GM12872 (cell line): Measurements from ENCODE around the gene CYP17A1.

Experiments used
- TF ChIP-seq, protein P1 (sequence below): IDR thresholded peaks from 3 replicates; pipeline ENCODE4 v1.5.1; 2011; ENCODE audit warnings: low read depth, mild to moderate bottlenecking, low read length, moderate library complexity; ENCODE audit not compliant: insufficient read depth

Gene CYP17A1

DNA sequence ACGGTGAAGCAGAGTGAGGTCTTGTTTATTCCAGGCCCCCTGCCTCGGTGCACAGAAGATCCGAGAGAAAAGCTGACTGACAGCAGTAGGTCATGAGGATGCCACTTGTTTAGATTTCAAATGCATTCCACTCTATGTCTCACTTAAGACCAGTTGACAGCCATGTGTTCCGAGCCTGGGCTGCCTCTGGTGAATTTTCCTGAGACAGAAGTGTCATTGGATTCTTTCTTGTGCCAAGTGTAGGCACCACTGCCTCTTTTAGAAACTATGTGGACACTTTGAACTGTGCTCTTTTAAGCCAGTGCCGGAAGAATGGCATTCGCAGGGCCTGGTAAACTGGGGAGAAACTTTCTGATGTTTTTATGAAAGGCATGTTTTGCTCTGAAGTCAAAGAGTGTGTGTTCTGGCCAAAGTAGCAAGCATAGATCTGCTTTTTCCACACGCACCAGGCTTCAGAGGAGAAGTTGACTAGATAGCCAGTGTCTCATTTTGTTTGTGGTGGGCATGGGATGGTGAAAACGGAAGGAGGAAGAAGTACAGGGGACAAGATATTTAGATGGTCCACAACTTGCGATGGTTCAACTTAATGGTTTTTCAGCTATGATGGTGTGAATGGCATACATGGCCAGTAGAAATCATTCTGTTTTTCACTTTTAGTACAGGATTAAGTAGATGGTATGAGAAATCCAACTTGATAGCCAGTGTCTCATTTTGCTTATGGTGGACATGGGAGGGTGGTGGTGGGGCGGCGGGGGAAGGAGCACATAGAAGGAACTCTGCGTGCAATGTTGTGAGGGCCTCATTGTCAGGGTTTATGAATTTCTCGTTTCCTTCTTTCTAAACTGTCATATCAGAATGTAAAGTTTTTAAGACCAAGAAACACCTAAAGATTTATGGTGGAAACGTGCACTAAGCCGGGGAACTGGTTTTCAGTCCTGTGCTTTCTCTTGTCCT lies 41.5 kb downstream of the CYP17A1 start:
- TF ChIP-seq, protein P1, sequence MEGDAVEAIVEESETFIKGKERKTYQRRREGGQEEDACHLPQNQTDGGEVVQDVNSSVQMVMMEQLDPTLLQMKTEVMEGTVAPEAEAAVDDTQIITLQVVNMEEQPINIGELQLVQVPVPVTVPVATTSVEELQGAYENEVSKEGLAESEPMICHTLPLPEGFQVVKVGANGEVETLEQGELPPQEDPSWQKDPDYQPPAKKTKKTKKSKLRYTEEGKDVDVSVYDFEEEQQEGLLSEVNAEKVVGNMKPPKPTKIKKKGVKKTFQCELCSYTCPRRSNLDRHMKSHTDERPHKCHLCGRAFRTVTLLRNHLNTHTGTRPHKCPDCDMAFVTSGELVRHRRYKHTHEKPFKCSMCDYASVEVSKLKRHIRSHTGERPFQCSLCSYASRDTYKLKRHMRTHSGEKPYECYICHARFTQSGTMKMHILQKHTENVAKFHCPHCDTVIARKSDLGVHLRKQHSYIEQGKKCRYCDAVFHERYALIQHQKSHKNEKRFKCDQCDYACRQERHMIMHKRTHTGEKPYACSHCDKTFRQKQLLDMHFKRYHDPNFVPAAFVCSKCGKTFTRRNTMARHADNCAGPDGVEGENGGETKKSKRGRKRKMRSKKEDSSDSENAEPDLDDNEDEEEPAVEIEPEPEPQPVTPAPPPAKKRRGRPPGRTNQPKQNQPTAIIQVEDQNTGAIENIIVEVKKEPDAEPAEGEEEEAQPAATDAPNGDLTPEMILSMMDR = no peak

DNA sequence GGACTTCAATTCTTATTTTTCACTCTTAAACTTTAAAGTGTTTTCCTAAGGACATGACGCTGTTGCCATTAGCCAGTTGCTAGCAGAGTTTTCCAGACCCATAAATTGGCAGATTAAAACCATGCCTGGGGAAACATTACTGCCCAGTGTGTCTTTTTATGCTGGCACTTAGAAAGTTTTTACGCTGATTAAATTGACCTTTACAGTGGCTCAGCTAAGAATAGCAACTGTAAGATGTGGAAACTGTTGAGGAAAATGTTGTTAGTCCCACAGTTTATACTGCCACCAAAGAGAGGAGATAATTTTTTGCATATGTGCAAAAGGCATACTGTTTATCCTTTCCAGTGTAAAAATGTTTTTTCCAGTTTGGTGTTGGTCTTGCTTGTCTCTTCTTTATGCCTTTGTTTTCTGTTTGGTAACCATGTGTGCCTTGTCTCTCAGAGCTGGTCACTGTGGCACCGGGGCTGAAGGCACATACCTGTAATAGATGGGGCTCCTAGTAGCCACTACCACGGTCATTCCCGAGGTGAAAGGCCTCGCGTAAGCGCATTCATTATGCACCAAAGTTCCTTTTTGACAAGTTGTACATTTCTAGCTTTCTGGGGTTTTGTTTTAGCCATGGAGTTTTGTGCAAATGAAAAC lies 45.3 kb downstream of the CYP17A1 start:
- TF ChIP-seq, protein P1 = no peak

DNA sequence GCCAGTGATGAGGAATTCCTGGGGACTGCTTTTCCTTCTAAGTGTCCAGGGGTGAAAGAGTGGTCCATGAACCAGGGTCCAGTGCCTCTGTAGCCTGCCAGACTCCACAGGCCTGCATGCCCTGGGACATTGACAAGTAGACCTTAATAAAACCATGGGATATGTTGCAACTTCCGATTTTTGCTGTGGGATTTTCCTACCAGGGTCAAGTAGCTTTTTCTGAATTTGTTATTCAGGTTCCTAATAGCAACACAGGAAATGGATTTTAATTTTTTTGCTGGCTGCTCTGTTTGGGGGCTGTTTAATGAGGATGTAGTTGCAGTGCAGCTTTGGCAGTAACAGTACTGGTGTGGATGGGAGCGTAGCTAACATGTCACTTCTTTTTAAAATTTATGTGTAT lies 51.4 kb downstream of the CYP17A1 start:
- TF ChIP-seq, protein P1 = no peak

DNA sequence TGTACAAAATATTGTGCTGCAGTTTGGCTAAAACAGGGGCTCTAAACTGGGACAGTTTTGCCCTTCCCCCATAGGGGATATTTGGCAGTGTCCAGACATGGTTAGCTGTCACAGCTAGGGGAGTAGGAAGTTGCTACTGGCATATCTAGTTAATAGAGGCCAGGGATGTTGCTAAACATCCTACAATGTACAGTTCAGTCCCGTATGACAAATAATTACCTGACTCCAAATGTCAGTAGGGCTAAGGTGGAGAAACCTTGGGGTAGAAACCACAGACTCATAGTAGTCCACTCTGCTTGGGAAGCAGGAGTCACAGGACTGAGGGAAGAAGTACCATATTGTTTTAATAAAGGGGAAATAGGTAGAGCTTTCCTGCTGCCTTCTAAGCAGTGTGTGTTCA lies 53.6 kb downstream of the CYP17A1 start:
- TF ChIP-seq, protein P1 = no peak

DNA sequence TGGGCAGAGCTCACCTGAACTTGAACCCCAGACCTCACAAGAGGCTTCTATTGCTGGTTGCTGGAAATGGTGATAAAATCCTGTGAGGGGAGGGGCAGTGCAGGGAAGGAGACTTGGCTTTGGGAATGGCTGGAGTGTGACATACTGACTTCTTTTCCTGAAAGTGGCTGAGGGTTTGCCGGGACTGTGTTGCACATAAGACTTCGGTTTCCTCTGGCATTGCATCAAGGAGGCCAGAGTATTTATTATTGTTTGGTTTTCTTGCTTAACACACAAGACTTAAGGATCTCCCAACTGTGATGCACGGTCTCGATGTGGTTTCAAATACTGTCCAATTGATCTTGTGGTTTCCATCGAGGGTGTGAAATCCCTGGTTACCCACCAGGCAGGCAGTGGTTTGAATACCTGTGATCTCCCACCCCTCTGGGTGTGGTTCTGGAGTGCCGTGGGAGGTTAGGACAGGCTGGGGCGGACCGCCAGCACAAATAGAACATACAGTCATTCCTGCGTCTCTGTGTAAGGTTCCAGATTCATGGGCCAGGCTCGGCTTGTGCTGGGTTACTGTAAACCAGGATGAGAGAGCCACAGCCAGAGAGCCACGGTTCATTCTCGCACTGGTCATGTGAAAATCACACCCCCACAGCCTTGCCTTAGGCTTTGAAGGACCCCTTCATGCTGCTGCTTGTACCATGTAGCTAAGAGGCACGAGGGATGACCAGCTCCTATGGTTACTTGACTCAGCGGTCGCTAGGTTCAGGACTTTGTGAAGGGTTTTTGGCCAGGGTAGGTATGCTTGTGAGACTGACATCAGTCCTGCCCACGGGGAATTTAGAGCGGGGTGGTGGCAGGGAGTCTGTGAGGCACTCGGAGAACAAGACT lies 54.3 kb downstream of the CYP17A1 start:
- TF ChIP-seq, protein P1 = no peak

DNA sequence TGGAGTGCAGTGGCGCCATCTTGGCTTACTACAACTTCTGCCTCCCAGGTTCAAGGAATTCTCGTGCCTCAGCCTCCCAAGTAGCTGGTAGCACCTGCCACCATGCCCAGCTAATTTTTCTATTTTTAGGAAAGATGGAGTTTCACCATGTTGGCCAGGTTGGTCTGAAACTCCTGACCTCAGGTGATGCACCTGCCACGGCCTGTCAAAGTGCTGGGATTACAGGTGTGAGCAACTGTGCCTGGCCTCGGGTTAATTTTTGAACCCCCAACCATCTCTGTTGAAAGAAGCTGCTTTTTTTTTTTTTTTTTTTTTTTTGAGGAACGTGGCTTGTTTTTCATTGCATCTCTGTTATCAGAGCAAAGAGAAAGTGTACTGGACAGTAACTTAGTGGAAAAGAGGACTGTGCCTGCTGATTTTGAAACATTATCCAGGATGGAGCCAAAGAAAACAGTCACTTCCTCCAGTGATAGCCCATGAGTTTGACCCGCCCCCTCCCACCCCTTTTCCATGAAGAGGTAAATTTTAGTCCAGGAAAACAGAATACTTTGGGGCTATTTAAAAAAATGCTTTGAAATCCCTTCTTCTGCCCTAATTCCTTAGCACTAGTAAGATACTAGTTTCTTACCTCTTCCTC lies 55.2 kb downstream of the CYP17A1 start:
- TF ChIP-seq, protein P1 = no peak
